SK-N-MC (cell line): ENCODE results near the gene RGS5.

Source experiments
- DNase-seq: peaks from one replicate; pipeline ENCODE4 v3.0.0-alpha.2; 2011; ENCODE audit warnings: low read depth, low spot score
- H3K27ac ChIP-seq: fragments of 200-600 bp; sonication (generic); 2 replicates; pipeline ENCODE4 v1.5.1; 2016; ENCODE audit warnings: mixed run types
- H3K36me3 ChIP-seq: fragments of 200-600 bp; sonication (generic); 2 replicates; pipeline ENCODE4 v1.6.1; 2017; ENCODE audit warnings: antibody characterized with exemption, low read length, mixed read lengths; ENCODE audit not compliant: insufficient read depth
- H3K4me3 ChIP-seq: fragments of 200-600 bp; sonication (generic); 2 replicates; pipeline ENCODE4 v1.5.1; 2016
- H3K9ac ChIP-seq: fragments of 200-600 bp; sonication (generic); 2 replicates; pipeline ENCODE4 v1.8.0; 2017; ENCODE audit warnings: mixed run types, mixed read lengths; ENCODE audit not compliant: insufficient read length
- H3K9me3 ChIP-seq: fragments of 200-600 bp; sonication (generic); 2 replicates; pipeline ENCODE4 v1.6.1; 2017; ENCODE audit warnings: low read depth, mild to moderate bottlenecking, antibody characterized with exemption, low read length, moderate library complexity, mixed read lengths
- EZH2 ChIP-seq: fragments of 200-600 bp; sonication (generic); IDR thresholded peaks from one replicate; pipeline ENCODE4 v1.6.1; 2017; ENCODE audit warnings: antibody characterized with exemption
- FOXP2 ChIP-seq: optimal IDR thresholded peaks from 2 replicates; pipeline ENCODE3; 2011; ENCODE audit warnings: mild to moderate bottlenecking, moderate library complexity; ENCODE audit not compliant: insufficient read depth; ENCODE audit errors: extremely low read length, control extremely low read depth
- POLR2AphosphoS5 ChIP-seq: IDR thresholded peaks from 2 replicates; pipeline ENCODE4 v1.6.1; 2012; ENCODE audit warnings: mild to moderate bottlenecking, low read depth, low read length, borderline replicate concordance

Gene RGS5

GRCh38 chr1:163227126-163227525 is 24.4 kb upstream of the RGS5 start:
- Histone ChIP-seq H3K9ac (no peak overlapping the region), H3K36me3 (no peaks in the 10 kb centered on the region), H3K9me3 (no peaks in the 10 kb centered on the region), H3K4me3 (no peak overlapping the region), H3K27ac (no peak overlapping the region)
- TF ChIP-seq EZH2 (no peak), FOXP2 (no peak), POLR2AphosphoS5 (no peak)
- DNase-seq: no peak

- no peak overlapping the region for H3K27ac ChIP-seq
- no peak overlapping the region for H3K9ac ChIP-seq
- DNase-seq: no peak
- no peaks in the 10 kb centered on the region for H3K36me3 ChIP-seq
- no peak overlapping the region for H3K4me3 ChIP-seq
- TF ChIP-seq FOXP2 (no peak), POLR2AphosphoS5 (no peak), EZH2 (no peak)
- H3K9me3 ChIP-seq: no peaks in the 10 kb centered on the region
These were observed 10.9 kb upstream of the RGS5 start for GRCh38 chr1:163213626-163214025.

- no peaks in the 10 kb centered on the region for H3K36me3 ChIP-seq
- TF ChIP-seq FOXP2: no peak
- TF ChIP-seq EZH2: no peak
- no peak for TF ChIP-seq POLR2AphosphoS5
These were observed 9.0 kb upstream of the RGS5 start for GRCh38 chr1:163211667-163212066.

GRCh38 chr1:163205513-163205912 is 2.8 kb upstream of the RGS5 start:
- H3K9me3 ChIP-seq: no peaks in the 10 kb centered on the region
- no peak overlapping the region for H3K27ac ChIP-seq
- H3K4me3 ChIP-seq: no peak overlapping the region
- DNase-seq: no peak
- TF ChIP-seq POLR2AphosphoS5 (no peak), EZH2 (no peak), FOXP2 (no peak)
- H3K36me3 ChIP-seq: no peaks in the 10 kb centered on the region
- H3K9ac ChIP-seq: no peak overlapping the region

More at GRCh38 chr1:163211667-163212066, 9.0 kb upstream of the RGS5 start:
- Histone ChIP-seq H3K9me3 (no peaks in the 10 kb centered on the region), H3K9ac (no peak overlapping the region), H3K27ac (no peak overlapping the region), H3K4me3 (no peak overlapping the region)
- DNase-seq: no peak

- no peak for TF ChIP-seq EZH2
- no peak for TF ChIP-seq POLR2AphosphoS5
- no peak for TF ChIP-seq FOXP2
- DNase-seq: no peak
- H3K9me3 ChIP-seq: no peaks in the 10 kb centered on the region
- H3K4me3 ChIP-seq: no peak overlapping the region
- H3K9ac ChIP-seq: no peak overlapping the region
- H3K36me3 ChIP-seq: no peaks in the 10 kb centered on the region
- no peak overlapping the region for H3K27ac ChIP-seq
These were observed 845 bp upstream of the RGS5 start for GRCh38 chr1:163203561-163203960.

GRCh38 chr1:163201906-163202305 is 810 bp downstream of the RGS5 start:
- H3K36me3 ChIP-seq: no peaks in the 10 kb centered on the region
- no peak overlapping the region for H3K4me3 ChIP-seq
- DNase-seq: no peak
- H3K9me3 ChIP-seq: no peaks in the 10 kb centered on the region
- TF ChIP-seq EZH2: no peak
- TF ChIP-seq POLR2AphosphoS5: no peak
- TF ChIP-seq FOXP2: no peak
- H3K9ac ChIP-seq: no peak overlapping the region
- no peak overlapping the region for H3K27ac ChIP-seq

- H3K9ac ChIP-seq: no peak overlapping the region
- no peaks in the 10 kb centered on the region for H3K9me3 ChIP-seq
- no peaks in the 10 kb centered on the region for H3K36me3 ChIP-seq
- TF ChIP-seq POLR2AphosphoS5 (no peak), FOXP2 (no peak), EZH2 (no peak)
- no peak for DNase-seq
- H3K4me3 ChIP-seq: no peak overlapping the region
- no peak overlapping the region for H3K27ac ChIP-seq
These were observed 5.7 kb downstream of the RGS5 start for GRCh38 chr1:163197022-163197421.

- Histone ChIP-seq H3K36me3 (no peaks in the 10 kb centered on the region), H3K4me3 (no peak overlapping the region), H3K9me3 (no peaks in the 10 kb centered on the region), H3K9ac (no peak overlapping the region), H3K27ac (no peak overlapping the region)
- TF ChIP-seq POLR2AphosphoS5 (no peak), EZH2 (no peak), FOXP2 (no peak)
- DNase-seq: no peak
These were observed 6.3 kb downstream of the RGS5 start for GRCh38 chr1:163196449-163196787.

- TF ChIP-seq POLR2AphosphoS5 (no peak), FOXP2 (no peak), EZH2 (no peak)
- no peak for DNase-seq
These were observed 6.8 kb downstream of the RGS5 start for GRCh38 chr1:163195728-163196448.

More at GRCh38 chr1:163195728-163196448, 6.8 kb downstream of the RGS5 start:
- H3K27ac ChIP-seq: no peak overlapping the region
- no peak overlapping the region for H3K4me3 ChIP-seq
- no peaks in the 10 kb centered on the region for H3K36me3 ChIP-seq
- H3K9me3 ChIP-seq: no peaks in the 10 kb centered on the region
- no peak overlapping the region for H3K9ac ChIP-seq
